IPS-20b (cell line): ENCODE measurements around the gene TNIK.

Experiments
- H3K27ac ChIP-seq: one replicate; pipeline ENCODE4 v1.5.1; 2013; ENCODE audit warnings: low read length
- H3K27me3 ChIP-seq: 2 replicates; pipeline ENCODE4 v1.6.1; 2013; ENCODE audit warnings: mild to moderate bottlenecking, low read length, inconsistent platforms; ENCODE audit not compliant: insufficient read depth
- H3K36me3 ChIP-seq: 2 replicates; pipeline ENCODE4 v1.6.1; 2013; ENCODE audit warnings: low read depth, mild to moderate bottlenecking, inconsistent platforms, low read length, moderate library complexity; ENCODE audit not compliant: insufficient read depth
- H3K4me1 ChIP-seq: 2 replicates; pipeline ENCODE4 v1.6.1; 2013; ENCODE audit warnings: mild to moderate bottlenecking, control low read depth, inconsistent platforms, low read length, moderate library complexity; ENCODE audit not compliant: insufficient read depth
- H3K4me3 ChIP-seq: 2 replicates; pipeline ENCODE4 v1.5.1; 2013; ENCODE audit warnings: mild to moderate bottlenecking, low read length, inconsistent platforms
- H3K9ac ChIP-seq: 2 replicates; pipeline ENCODE4 v1.6.1; 2013; ENCODE audit warnings: low read depth, mild to moderate bottlenecking, inconsistent platforms, low read length, moderate library complexity
- H3K9me3 ChIP-seq: 2 replicates; pipeline ENCODE4 v1.6.1; 2013; ENCODE audit warnings: mild to moderate bottlenecking, low read depth, low read length, inconsistent platforms; ENCODE audit not compliant: insufficient read depth

Gene TNIK

GRCh38 chr3:171459942-171460724, at the start of gene TNIK:
Gene TNIK (minus strand): TSS chr3:171460405. CDS start chr3:171460063, 342 bp downstream.
- no peaks in the 10 kb centered on the region for H3K36me3 ChIP-seq
- H3K4me3 ChIP-seq, result peak within 1 kb of the TSS; percentile 84
- peaks cover 35% of the 10 kb centered on the region for H3K27me3 ChIP-seq
- peaks cover 30% of the 10 kb centered on the region for H3K4me1 ChIP-seq
- peak within 1 kb of the TSS; percentile 85; the same call in 1 of the 2 replicates for H3K9ac ChIP-seq
- no peaks in the 10 kb centered on the region for H3K9me3 ChIP-seq
- H3K27ac ChIP-seq, result peak within 1 kb of the TSS; percentile 51

- Histone ChIP-seq H3K4me1 (no peaks in the 10 kb centered on the region), H3K4me3 (no peak overlapping the region), H3K36me3 (no peaks in the 10 kb centered on the region), H3K27ac (no peak overlapping the region), H3K9ac (no peak overlapping the region), H3K9me3 (no peaks in the 10 kb centered on the region), H3K27me3 (no peaks in the 10 kb centered on the region)
These were observed 48.5 kb upstream of the TNIK start for GRCh38 chr3:171508676-171509075.

GRCh38 chr3:171508206-171508605, 48.0 kb upstream of the TNIK start:
- no peak overlapping the region for H3K27ac ChIP-seq
- no peaks in the 10 kb centered on the region for H3K36me3 ChIP-seq
- H3K27me3 ChIP-seq, result no peaks in the 10 kb centered on the region
- H3K9me3 ChIP-seq, result no peaks in the 10 kb centered on the region
- no peak overlapping the region for H3K4me3 ChIP-seq
- no peak overlapping the region for H3K9ac ChIP-seq
- no peaks in the 10 kb centered on the region for H3K4me1 ChIP-seq

- Histone ChIP-seq H3K9ac (no peak overlapping the region), H3K9me3 (no peaks in the 10 kb centered on the region), H3K36me3 (no peaks in the 10 kb centered on the region), H3K4me3 (no peak overlapping the region), H3K27me3 (no peaks in the 10 kb centered on the region), H3K4me1 (no peaks in the 10 kb centered on the region), H3K27ac (no peak overlapping the region)
These were observed 46.6 kb upstream of the TNIK start for GRCh38 chr3:171506743-171507319.

GRCh38 chr3:171505822-171506333, 45.7 kb upstream of the TNIK start:
- no peak overlapping the region for H3K9ac ChIP-seq
- H3K4me3 ChIP-seq, result no peak overlapping the region
- H3K4me1 ChIP-seq, result no peaks in the 10 kb centered on the region
- no peak overlapping the region for H3K27ac ChIP-seq
- H3K9me3 ChIP-seq, result no peaks in the 10 kb centered on the region
- no peaks in the 10 kb centered on the region for H3K36me3 ChIP-seq
- no peaks in the 10 kb centered on the region for H3K27me3 ChIP-seq

GRCh38 chr3:171504376-171504775, 44.2 kb upstream of the TNIK start:
- H3K27me3 ChIP-seq, result no peaks in the 10 kb centered on the region
- no peak overlapping the region for H3K4me3 ChIP-seq
- no peaks in the 10 kb centered on the region for H3K36me3 ChIP-seq
- H3K9me3 ChIP-seq, result no peaks in the 10 kb centered on the region
- no peak overlapping the region for H3K9ac ChIP-seq
- no peak overlapping the region for H3K27ac ChIP-seq
- H3K4me1 ChIP-seq, result no peaks in the 10 kb centered on the region; the same call in 1 of the 2 replicates

GRCh38 chr3:171503817-171504216, 43.6 kb upstream of the TNIK start:
- Histone ChIP-seq H3K36me3 (no peaks in the 10 kb centered on the region), H3K27me3 (no peaks in the 10 kb centered on the region), H3K9me3 (no peaks in the 10 kb centered on the region), H3K9ac (no peak overlapping the region), H3K27ac (no peak overlapping the region), H3K4me3 (no peak overlapping the region), H3K4me1 (no peaks in the 10 kb centered on the region; the same call in 1 of the 2 replicates)

GRCh38 chr3:171498921-171499320, 38.7 kb upstream of the TNIK start:
- no peak overlapping the region for H3K4me3 ChIP-seq
- H3K36me3 ChIP-seq, result no peaks in the 10 kb centered on the region
- no peak overlapping the region for H3K9ac ChIP-seq
- no peaks in the 10 kb centered on the region for H3K9me3 ChIP-seq
- H3K4me1 ChIP-seq, result no peaks in the 10 kb centered on the region; the same call in 1 of the 2 replicates
- H3K27me3 ChIP-seq, result no peaks in the 10 kb centered on the region
- no peak overlapping the region for H3K27ac ChIP-seq

- Histone ChIP-seq H3K36me3 (no peaks in the 10 kb centered on the region), H3K4me1 (no peaks in the 10 kb centered on the region; the same call in 1 of the 2 replicates), H3K9ac (no peak overlapping the region), H3K9me3 (no peaks in the 10 kb centered on the region), H3K4me3 (no peak overlapping the region), H3K27ac (no peak overlapping the region), H3K27me3 (no peaks in the 10 kb centered on the region)
These were observed 37.3 kb upstream of the TNIK start for GRCh38 chr3:171497468-171497867.

- H3K9ac ChIP-seq, result no peak overlapping the region
- H3K27me3 ChIP-seq, result no peaks in the 10 kb centered on the region
- no peaks in the 10 kb centered on the region; the same call in 1 of the 2 replicates for H3K4me1 ChIP-seq
- H3K9me3 ChIP-seq, result no peaks in the 10 kb centered on the region
- no peak overlapping the region for H3K4me3 ChIP-seq
- H3K36me3 ChIP-seq, result no peaks in the 10 kb centered on the region
- H3K27ac ChIP-seq, result no peak overlapping the region
These were observed 35.2 kb upstream of the TNIK start for GRCh38 chr3:171495413-171495812.

- Histone ChIP-seq H3K9ac (no peak overlapping the region), H3K36me3 (no peaks in the 10 kb centered on the region), H3K27me3 (no peaks in the 10 kb centered on the region), H3K4me1 (no peaks in the 10 kb centered on the region; the same call in 1 of the 2 replicates), H3K27ac (no peak overlapping the region), H3K9me3 (no peaks in the 10 kb centered on the region), H3K4me3 (no peak overlapping the region)
These were observed 34.4 kb upstream of the TNIK start for GRCh38 chr3:171494457-171495109.
